ENCODE measurements around the gene KCNK1. TPM values are rescaled to one million over a fixed set of nuclear protein-coding genes. Genes with fewer than 3 reads are reported as not detected.
"Not testable (repeated sequence)": the region's sequence is repeated elsewhere in the genome, so short reads cannot be mapped to it uniquely, and the experiment has no call there.

KCNK1 gene
- total and polyA plus RNA-seq, 12 donors, result 0.83 to 9.7 (median 3.7) TPM

GRCh38 chr1:233679030-233679429 lies 65.1 kb downstream of the KCNK1 start:
- WGBS, 4 donors, result 83 to 94% (median 89%) methylated on average over 6 of the region's 6 CpGs

GRCh38 chr1:233679591-233680373 lies 65.9 kb downstream of the KCNK1 start:
- H3K27ac ChIP-seq, result no peak overlapping the region
- H3K9me3 ChIP-seq (replicated peaks in 1 of 3), result no peaks in the 10 kb centered on the region
- peak in 2 of 7 donors; percentile 2 to 26 for DNase-seq
- 56 to 64% (median 59%) methylated on average over 12 of the region's 12 CpGs for WGBS, 4 donors
- no peaks in the 10 kb centered on the region for H3K4me1 ChIP-seq (replicated peaks in 1 of 2)
- no peaks in the 10 kb centered on the region for H3K36me3 ChIP-seq (replicated peaks in 1 of 2)
- H3K27me3 ChIP-seq, result no peaks in the 10 kb centered on the region
- intact Hi-C loops (cut with DNase I), result no loop called here
- TF ChIP-seq CTCF (IDR thresholded peaks at IDR 0.05) (no peak), POLR2A (IDR thresholded peaks at IDR 0.05) (no peak)
- no peak overlapping the region for H3K4me3 ChIP-seq

More at GRCh38 chr1:233679030-233679429, 65.1 kb downstream of the KCNK1 start:
- Histone ChIP-seq H3K4me3 (no peak overlapping the region), H3K27me3 (no peaks in the 10 kb centered on the region), H3K36me3 (replicated peaks in 1 of 2) (no peaks in the 10 kb centered on the region), H3K4me1 (replicated peaks in 1 of 2) (no peaks in the 10 kb centered on the region), H3K27ac (no peak overlapping the region), H3K9me3 (replicated peaks in 1 of 3) (no peaks in the 10 kb centered on the region)
- no peak for DNase-seq
- intact Hi-C loops (cut with DNase I), result no loop called here
- no peak for TF ChIP-seq CTCF (IDR thresholded peaks at IDR 0.05)
- no peak for TF ChIP-seq POLR2A (IDR thresholded peaks at IDR 0.05)

- Histone ChIP-seq H3K27ac (no peak overlapping the region), H3K4me1 (replicated peaks in 1 of 2) (no peaks in the 10 kb centered on the region), H3K4me3 (no peak overlapping the region), H3K9me3 (replicated peaks in 1 of 3) (no peaks in the 10 kb centered on the region), H3K27me3 (no peaks in the 10 kb centered on the region), H3K36me3 (replicated peaks in 1 of 2) (no peaks in the 10 kb centered on the region)
- TF ChIP-seq POLR2A (IDR thresholded peaks at IDR 0.05) (no peak), CTCF (IDR thresholded peaks at IDR 0.05) (no peak)
- 95 to 100% (median 100%) methylated on average over 1 of the region's 1 CpG for WGBS, 4 donors
- no peak for DNase-seq
- intact Hi-C loops (cut with DNase I), result no loop called here
Observed at GRCh38 chr1:233681285-233681684, 67.4 kb downstream of the KCNK1 start.

DNA sequence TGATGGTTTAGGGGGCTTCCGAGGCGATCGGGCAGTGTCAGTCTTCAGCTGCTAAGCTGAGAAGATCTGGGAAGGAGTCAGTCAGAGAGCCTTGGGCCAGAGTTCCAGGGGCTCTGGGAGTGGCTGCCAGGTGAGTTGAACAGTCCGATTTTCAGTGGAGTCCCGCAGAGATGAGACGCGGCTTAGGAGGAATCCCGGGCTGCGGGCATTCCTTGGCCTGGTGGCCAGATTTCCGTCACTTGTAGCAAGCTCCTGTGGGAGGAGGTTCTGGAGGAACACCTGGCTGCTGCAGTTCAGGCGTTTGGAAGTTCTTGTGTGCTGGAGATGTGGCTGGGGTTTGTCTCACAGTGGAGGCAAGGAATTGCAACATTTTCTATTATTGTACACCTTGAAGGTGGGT lies 72.7 kb downstream of the KCNK1 start:
- H3K27me3 ChIP-seq; DNase-seq; H3K9me3 ChIP-seq (replicated peaks in 1 of 3); intact Hi-C loops (cut with DNase I); H3K4me3 ChIP-seq; H3K4me1 ChIP-seq (replicated peaks in 1 of 2); H3K27ac ChIP-seq; H3K36me3 ChIP-seq (replicated peaks in 1 of 2): not testable (repeated sequence)
- WGBS, 4 donors, result 88 to 96% (median 94%) methylated on average over 2 to 11 of the region's 11 CpGs
